Measurements from ENCODE around the gene STXBP3.

DNA sequence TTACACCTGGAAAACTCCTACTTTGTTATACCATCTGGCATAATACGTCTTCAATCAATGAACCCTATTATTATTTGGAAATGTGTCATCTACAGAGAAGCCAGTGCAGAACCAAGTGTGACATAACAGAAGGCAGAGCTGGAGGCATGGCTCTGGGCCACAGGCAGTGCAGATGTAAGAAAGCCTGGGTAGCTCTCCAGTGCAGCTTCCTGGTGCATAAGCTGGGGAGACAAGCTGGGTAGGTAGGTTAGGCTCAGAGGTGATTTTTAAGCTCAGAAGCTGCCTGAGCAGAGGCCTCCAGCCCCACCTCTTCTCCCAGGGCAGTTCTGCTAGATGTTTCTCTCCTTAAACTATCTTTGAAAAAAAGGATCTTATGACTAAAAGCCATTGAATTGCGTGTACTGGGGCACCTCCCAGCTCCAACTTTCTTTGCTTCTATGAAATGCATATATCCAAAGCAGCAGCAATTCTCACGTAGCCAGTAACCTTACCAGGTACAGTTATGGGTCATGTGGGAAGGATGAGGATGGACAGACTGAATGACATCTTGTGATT, 79.7 kb downstream of the STXBP3 start:
- TF ChIP-seq, protein P1, sequence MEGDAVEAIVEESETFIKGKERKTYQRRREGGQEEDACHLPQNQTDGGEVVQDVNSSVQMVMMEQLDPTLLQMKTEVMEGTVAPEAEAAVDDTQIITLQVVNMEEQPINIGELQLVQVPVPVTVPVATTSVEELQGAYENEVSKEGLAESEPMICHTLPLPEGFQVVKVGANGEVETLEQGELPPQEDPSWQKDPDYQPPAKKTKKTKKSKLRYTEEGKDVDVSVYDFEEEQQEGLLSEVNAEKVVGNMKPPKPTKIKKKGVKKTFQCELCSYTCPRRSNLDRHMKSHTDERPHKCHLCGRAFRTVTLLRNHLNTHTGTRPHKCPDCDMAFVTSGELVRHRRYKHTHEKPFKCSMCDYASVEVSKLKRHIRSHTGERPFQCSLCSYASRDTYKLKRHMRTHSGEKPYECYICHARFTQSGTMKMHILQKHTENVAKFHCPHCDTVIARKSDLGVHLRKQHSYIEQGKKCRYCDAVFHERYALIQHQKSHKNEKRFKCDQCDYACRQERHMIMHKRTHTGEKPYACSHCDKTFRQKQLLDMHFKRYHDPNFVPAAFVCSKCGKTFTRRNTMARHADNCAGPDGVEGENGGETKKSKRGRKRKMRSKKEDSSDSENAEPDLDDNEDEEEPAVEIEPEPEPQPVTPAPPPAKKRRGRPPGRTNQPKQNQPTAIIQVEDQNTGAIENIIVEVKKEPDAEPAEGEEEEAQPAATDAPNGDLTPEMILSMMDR (IDR thresholded peaks at IDR 0.05): no peak
- no peak for TF ChIP-seq POLR2A (IDR thresholded peaks at IDR 0.05)
